Right lobe of liver (tissue), 6 donors: ENCODE data around the gene SLC6A9. TPM values are rescaled to one million over a fixed set of nuclear protein-coding genes. Genes with fewer than 3 reads are reported as not detected.

ENCODE experiments used
- ATAC-seq, 4 donors: fragments of 200-7000 bp; cut with Tn5 transposase; one replicate each; pipeline ENCODE4 v1.9.1; 2020; ENCODE audit warnings: mild to moderate bottlenecking in 4 of 4, moderate library complexity in 4 of 4
- DNase-seq, 3 donors: peaks; one replicate each; pipeline ENCODE4 v3.0.0-alpha.2; 2020
- H3K27ac ChIP-seq, 3 donors: fragments of 200-600 bp; one replicate each; pipeline ENCODE4 v1.8.0; 2022
- H3K27me3 ChIP-seq, 2 donors: fragments of 200-600 bp; one replicate each; pipeline ENCODE4 v1.8.0; 2022
- H3K36me3 ChIP-seq, 4 donors: fragments of 200-600 bp; sonication (generic) in 1 of 4; one replicate each; pipeline versions ENCODE4 v1.5.1 to v1.8.0; 2017 to 2022; ENCODE audit warnings: control low read depth in 1 of 4
- H3K4me1 ChIP-seq, 4 donors: fragments of 200-600 bp; sonication (generic) in 1 of 4; one replicate each; pipeline versions ENCODE4 v1.5.1 to v1.8.0; 2017 to 2022; ENCODE audit warnings: control low read depth in 1 of 4
- H3K4me3 ChIP-seq, 3 donors: fragments of 200-600 bp; one replicate each; pipeline ENCODE4 v1.8.0; 2022
- H3K9me3 ChIP-seq, 4 donors: fragments of 200-600 bp; sonication (generic) in 1 of 4; one replicate each; pipeline versions ENCODE4 v1.5.1 to v1.8.0; 2017 to 2022; ENCODE audit warnings: control low read depth in 1 of 4
- POLR2A ChIP-seq: fragments of 450-650 bp; IDR thresholded peaks from one replicate; pipeline ENCODE4 v1.6.1; 2017; ENCODE audit warnings: antibody characterized with exemption, mild to moderate bottlenecking
- WGBS: methylation state at CpG from one replicate; pipeline ENCODE4 v1.1.6; 2018; ENCODE audit warnings: low coverage, low lambda C conversion rate; ENCODE audit not compliant: insufficient coverage; ENCODE audit errors: missing lambda C conversion rate; 5-methylcytosine and 5-hydroxymethylcytosine counted together
- intact Hi-C, 2 donors: fragments of 100-400 bp; cut with DNase I; formaldehyde crosslinking; loops; one replicate each; pipeline versions ENCODE4 v1.11.2 to v1.14.1; 2022
- total RNA-seq, 6 experiments: library from RNA; depleted of rRNA in 2 of 6; stranded (reverse); fragments of >200 nt in 2 of 6; fragmentation: NEBNext Ultra II Directional in 3 of 6; extraction: Animal tissue kit (Norgen Biotek cat#: 25700) in 3 of 6; gene quantifications; one replicate each; pipeline versions ENCODE4 v1.1.0 to v1.2.4, GENCODE V29; 2016 to 2023
- TF ChIP-seq, protein P1 (sequence below), 4 donors: fragments of 200-600 bp in 3 of 4; fragments of 450-650 bp in 1 of 4; IDR thresholded peaks; one replicate each; pipeline versions ENCODE4 v1.5.1 to v1.8.0; 2016 to 2022; ENCODE audit warnings: antibody characterized with exemption in 4 of 4, mild to moderate bottlenecking in 2 of 4
- donor health status: DM: no; HTN: yes; CAD: no.
- donor health status: DM: no; HTN: no; CAD: no.
- donor health status: DM: no; HTN: no; CAD: no.
- donor health status: DM: no; HTN: yes; CAD: no.
- donor health status: DM: no; HTN: yes; CAD: no.

The SLC6A9 gene
- total RNA-seq, 6 experiments from 2014 or later, result 0.78 to 2.2 (median 1.9) TPM

DNA sequence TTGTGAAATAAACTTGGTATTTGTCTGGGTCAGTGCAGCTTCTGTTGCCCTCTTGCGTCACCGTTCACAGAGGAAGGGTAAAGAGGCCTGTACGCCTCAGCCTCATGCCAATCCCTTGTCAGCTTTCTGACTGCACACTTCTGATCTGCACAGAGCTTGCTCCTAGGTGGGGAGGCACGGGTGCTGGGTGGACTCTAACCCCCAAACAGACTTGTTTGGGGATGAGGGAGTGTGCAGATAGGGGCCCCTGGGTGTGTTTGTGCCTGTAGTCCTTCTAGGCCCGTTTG is 53.1 kb downstream of the SLC6A9 start:
- intact Hi-C loops, result no loop called here
- TF ChIP-seq POLR2A, result no peak
- TF ChIP-seq, protein P1, sequence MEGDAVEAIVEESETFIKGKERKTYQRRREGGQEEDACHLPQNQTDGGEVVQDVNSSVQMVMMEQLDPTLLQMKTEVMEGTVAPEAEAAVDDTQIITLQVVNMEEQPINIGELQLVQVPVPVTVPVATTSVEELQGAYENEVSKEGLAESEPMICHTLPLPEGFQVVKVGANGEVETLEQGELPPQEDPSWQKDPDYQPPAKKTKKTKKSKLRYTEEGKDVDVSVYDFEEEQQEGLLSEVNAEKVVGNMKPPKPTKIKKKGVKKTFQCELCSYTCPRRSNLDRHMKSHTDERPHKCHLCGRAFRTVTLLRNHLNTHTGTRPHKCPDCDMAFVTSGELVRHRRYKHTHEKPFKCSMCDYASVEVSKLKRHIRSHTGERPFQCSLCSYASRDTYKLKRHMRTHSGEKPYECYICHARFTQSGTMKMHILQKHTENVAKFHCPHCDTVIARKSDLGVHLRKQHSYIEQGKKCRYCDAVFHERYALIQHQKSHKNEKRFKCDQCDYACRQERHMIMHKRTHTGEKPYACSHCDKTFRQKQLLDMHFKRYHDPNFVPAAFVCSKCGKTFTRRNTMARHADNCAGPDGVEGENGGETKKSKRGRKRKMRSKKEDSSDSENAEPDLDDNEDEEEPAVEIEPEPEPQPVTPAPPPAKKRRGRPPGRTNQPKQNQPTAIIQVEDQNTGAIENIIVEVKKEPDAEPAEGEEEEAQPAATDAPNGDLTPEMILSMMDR (IDR thresholded peaks at IDR 0.05), result no peak
- peak overlapping the region in 2 of 3 donors; percentile 39 to 70 for H3K4me3 ChIP-seq
- no peaks in the 10 kb centered on the region for H3K9me3 ChIP-seq
- peaks cover 0 to 14% (median 5%) of the 10 kb centered on the region in 4 donors for H3K36me3 ChIP-seq
- H3K27me3 ChIP-seq, result no peaks in the 10 kb centered on the region
- peak; percentile 23 to 52 (median 37) for ATAC-seq
- DNase-seq, result peak in 2 of 3 donors; percentile 76 to 78
- WGBS, result 6% methylated on average over 2 of the region's 5 CpGs
- peak overlapping the region in 2 of 3 donors; percentile 36 to 56 for H3K27ac ChIP-seq
- peaks cover 0 to 39% (median 13%) of the 10 kb centered on the region in 4 donors for H3K4me1 ChIP-seq

GRCh38 chr1:43977376-43978263 is 53.6 kb downstream of the SLC6A9 start:
- peaks cover 0 to 14% (median 5%) of the 10 kb centered on the region in 4 donors for H3K36me3 ChIP-seq
- 52% methylated on average over 7 of the region's 9 CpGs for WGBS
- no peak overlapping the region for H3K4me3 ChIP-seq
- intact Hi-C loops, result no loop called here
- H3K27ac ChIP-seq, result peak overlapping the region in 1 of 3 donors; percentile 56
- DNase-seq (no peak), ATAC-seq (no peak)
- no peak for TF ChIP-seq POLR2A
- TF ChIP-seq, protein P1 (IDR thresholded peaks at IDR 0.05), result no peak
- H3K9me3 ChIP-seq, result no peaks in the 10 kb centered on the region
- peaks cover 0 to 39% (median 13%) of the 10 kb centered on the region in 4 donors for H3K4me1 ChIP-seq
- no peaks in the 10 kb centered on the region for H3K27me3 ChIP-seq

DNA sequence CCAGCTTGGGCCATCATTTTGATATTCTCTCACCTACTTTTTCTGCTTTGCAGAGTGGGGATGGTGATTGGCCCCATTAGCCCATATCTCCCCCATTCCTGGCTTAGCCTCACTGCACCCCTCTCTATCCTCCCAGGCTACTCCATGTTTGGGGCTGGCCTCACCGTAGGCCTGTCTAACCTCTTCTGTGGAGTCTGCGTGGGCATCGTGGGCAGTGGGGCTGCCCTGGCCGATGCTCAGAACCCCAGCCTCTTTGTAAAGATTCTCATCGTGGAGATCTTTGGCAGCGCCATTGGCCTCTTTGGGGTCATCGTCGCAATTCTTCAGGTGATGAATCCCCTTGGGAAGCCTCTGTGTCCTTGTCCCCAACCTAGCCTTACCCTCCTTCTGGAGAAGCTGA is 54.4 kb downstream of the SLC6A9 start:
- Histone ChIP-seq H3K4me1 (peaks cover 0 to 39% (median 13%) of the 10 kb centered on the region in 4 donors), H3K27ac (no peak overlapping the region), H3K36me3 (peaks cover 0 to 14% (median 5%) of the 10 kb centered on the region in 4 donors), H3K4me3 (no peak overlapping the region), H3K9me3 (no peaks in the 10 kb centered on the region), H3K27me3 (no peaks in the 10 kb centered on the region)
- ATAC-seq (no peak), DNase-seq (peak in 1 of 3 donors; percentile 39)
- intact Hi-C loops, result no loop called here
- TF ChIP-seq, protein P1 (IDR thresholded peaks at IDR 0.05), result no peak
- no peak for TF ChIP-seq POLR2A
- 87% methylated on average over 7 of the region's 8 CpGs for WGBS

DNA sequence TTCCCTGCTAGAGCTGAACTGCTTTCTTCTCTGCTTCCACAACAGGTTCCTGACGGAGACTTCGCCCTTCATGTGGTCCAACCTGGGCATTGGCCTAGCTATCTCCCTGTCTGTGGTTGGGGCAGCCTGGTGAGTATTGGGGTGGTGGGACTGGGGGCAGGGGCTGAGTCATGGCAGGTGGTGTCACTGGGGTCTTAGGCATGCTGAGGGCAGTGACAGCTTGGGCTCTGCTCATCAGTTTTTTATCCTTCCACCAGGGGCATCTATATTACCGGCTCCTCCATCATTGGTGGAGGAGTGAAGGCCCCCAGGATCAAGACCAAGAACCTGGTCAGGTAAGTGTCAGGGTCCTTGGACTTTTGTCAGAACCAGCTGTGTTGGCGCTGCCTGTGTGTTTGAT is 55.2 kb downstream of the SLC6A9 start:
- 50% methylated on average over 2 of the region's 4 CpGs for WGBS
- Histone ChIP-seq H3K4me3 (peak overlapping the region; percentile 84 to 98 (median 97)), H3K27me3 (no peaks in the 10 kb centered on the region), H3K4me1 (peaks cover 0 to 39% (median 13%) of the 10 kb centered on the region in 4 donors), H3K36me3 (peaks cover 0 to 14% (median 5%) of the 10 kb centered on the region in 4 donors), H3K9me3 (no peaks in the 10 kb centered on the region), H3K27ac (peak overlapping the region in 1 of 3 donors; percentile 93)
- ATAC-seq (no peak), DNase-seq (peak in 1 of 3 donors; percentile 53)
- intact Hi-C loops, result no loop called here
- TF ChIP-seq, protein P1 (IDR thresholded peaks at IDR 0.05), result no peak
- no peak for TF ChIP-seq POLR2A
